HEK293T (cell line): ENCODE results near the gene CCR5AS.

ENCODE experiments used
- ARNT ChIP-seq: fragments of 450-650 bp; IDR thresholded peaks from 2 replicates; pipeline ENCODE4 v1.6.1; 2017; ENCODE audit warnings: mild to moderate bottlenecking
- BHLHE40 ChIP-seq: fragments of 450-650 bp; IDR thresholded peaks from 2 replicates; pipeline ENCODE4 v1.6.1; 2016; ENCODE audit warnings: mild to moderate bottlenecking, moderate library complexity, borderline replicate concordance
- CTBP1 ChIP-seq: fragments of 450-650 bp; IDR thresholded peaks from 2 replicates; pipeline ENCODE4 v1.6.1; 2016; ENCODE audit warnings: borderline replicate concordance
- ELF4 ChIP-seq: fragments of 450-650 bp; IDR thresholded peaks from 2 replicates; pipeline ENCODE4 v1.6.1; 2017; ENCODE audit warnings: antibody characterized with exemption
- FOXA1 ChIP-seq: fragments of 450-650 bp; IDR thresholded peaks from 2 replicates; pipeline ENCODE4 v1.6.1; 2016; ENCODE audit warnings: mild to moderate bottlenecking
- FOXK2 ChIP-seq: fragments of 450-650 bp; IDR thresholded peaks from 2 replicates; pipeline ENCODE4 v1.6.1; 2016; ENCODE audit warnings: mild to moderate bottlenecking
- HDGF ChIP-seq: fragments of 450-650 bp; IDR thresholded peaks from 2 replicates; pipeline ENCODE4 v1.6.1; 2017; ENCODE audit warnings: antibody characterized with exemption, borderline replicate concordance
- L3MBTL2 ChIP-seq: fragments of 450-650 bp; conservative IDR thresholded peaks from 2 replicates; pipeline ENCODE4 v1.6.1; 2016; ENCODE audit warnings: mild to moderate bottlenecking
- NFRKB ChIP-seq: fragments of 450-650 bp; IDR thresholded peaks from 2 replicates; pipeline ENCODE4 v1.6.1; 2016; ENCODE audit warnings: mild to moderate bottlenecking, moderate library complexity
- PKNOX1 ChIP-seq: fragments of 450-650 bp; IDR thresholded peaks from 2 replicates; pipeline ENCODE4 v1.6.1; 2016
- SP1 ChIP-seq: fragments of 450-650 bp; IDR thresholded peaks from 2 replicates; pipeline ENCODE4 v1.6.1; 2017
- SUZ12 ChIP-seq: fragments of 450-650 bp; IDR thresholded peaks from 2 replicates; pipeline ENCODE4 v1.6.1; 2016; ENCODE audit warnings: mild to moderate bottlenecking
- TARDBP ChIP-seq: fragments of 450-650 bp; IDR thresholded peaks from 2 replicates; pipeline ENCODE4 v1.6.1; 2016
- ZNF384 ChIP-seq: fragments of 450-650 bp; IDR thresholded peaks from 2 replicates; pipeline ENCODE4 v1.6.1; 2016

- TF ChIP-seq ELF4 (no peak), BHLHE40 (no peak), HDGF (no peak), SUZ12 (no peak), CTBP1 (no peak), NFRKB (no peak), FOXK2 (no peak), ZNF384 (no peak), FOXA1 (no peak), L3MBTL2 (no peak), PKNOX1 (no peak), TARDBP (no peak), SP1 (no peak), ARNT (no peak)
These were observed 3.8 kb upstream of the CCR5AS start for GRCh38 chr3:46410669-46411068.
